Adrenal gland (tissue), 12 donors: ENCODE results near the gene NACC2. TPM values are rescaled to one million over a fixed set of nuclear protein-coding genes. Genes with fewer than 3 reads are reported as not detected.

Experiments used
- DNase-seq, 7 donors: peaks; one replicate each; pipeline ENCODE4 v3.0.0-alpha.2; 2019 to 2020
- H3K27ac ChIP-seq, 5 donors: fragments of 200-600 bp; sonication (generic) in 4 of 5; 1 replicate in 3 of 5; 2 replicates in 2 of 5; pipeline versions ENCODE4 v1.5.1 to v1.8.0; 2016 to 2020; ENCODE audit warnings: mild to moderate bottlenecking in 1 of 5
- H3K27me3 ChIP-seq: fragments of 200-600 bp; 2 replicates; pipeline ENCODE4 v1.8.0; 2021
- H3K36me3 ChIP-seq, 2 donors: fragments of 200-600 bp; replicated peaks in 1 of 2; 1 replicate in 1 of 2; 2 replicates in 1 of 2; pipeline versions ENCODE4 v1.5.1 to v1.8.0; 2018 to 2022
- H3K4me1 ChIP-seq, 2 donors: fragments of 200-600 bp; replicated peaks in 1 of 2; 1 replicate in 1 of 2; 2 replicates in 1 of 2; pipeline versions ENCODE4 v1.5.1 to v1.8.0; 2018 to 2021
- H3K4me3 ChIP-seq, 4 donors: fragments of 200-600 bp; sonication (generic) in 3 of 4; one replicate each; pipeline ENCODE4 v1.5.1; 2016 to 2018
- H3K9me3 ChIP-seq, 3 donors: fragments of 200-600 bp; sonication (generic) in 1 of 3; replicated peaks in 1 of 3; 1 replicate in 2 of 3; 2 replicates in 1 of 3; pipeline versions ENCODE4 v1.5.1 to v1.8.0; 2016 to 2021
- POLR2A ChIP-seq, 2 donors: fragments of 450-650 bp; IDR thresholded peaks; one replicate each; pipeline ENCODE4 v1.6.1; 2017; ENCODE audit warnings: antibody characterized with exemption in 2 of 2, mild to moderate bottlenecking in 2 of 2, moderate library complexity in 1 of 2
- WGBS, 4 donors: extraction: QIAGEN DNeasy Blood & Tissue Kit in 2 of 4; methylation state at CpG; one replicate each; pipeline versions ENCODE4 v1.1.5 to v1.1.7; 2013 to 2017; 5-methylcytosine and 5-hydroxymethylcytosine counted together
- intact Hi-C, 2 donors: fragments of 100-400 bp; cut with DNase I; formaldehyde crosslinking; loops; one replicate each; pipeline versions ENCODE4 v1.14.1 to v1.15.0; 2022 to 2023
- polyA plus RNA-seq, 3 donors: library from polyadenylated mRNA; stranded (reverse); fragments of 200-250 nt in 2 of 3; fragments of 350-450 nt in 1 of 3; fragmentation: Illumina TruSeq in 1 of 3; extraction: RNeasy Lipid Tissue Mini Kit (QIAGEN cat#74804) in 1 of 3; gene quantifications; one replicate each; pipeline ENCODE4 v1.2.3, GENCODE V29; 2013 to 2014
- total RNA-seq, 9 donors: library from RNA; depleted of rRNA in 4 of 9; stranded (reverse); fragments of >200 nt in 4 of 9; fragments of 120-200 nt in 1 of 9; fragmentation: NEBNext Ultra II Directional in 1 of 9; extraction: Animal tissue kit (Norgen Biotek cat#: 25700) in 1 of 9; gene quantifications; one replicate each; pipeline versions ENCODE4 v1.1.0 to v1.2.4, GENCODE V29; 2013 to 2023
- TF ChIP-seq, protein P1 (sequence below), 6 experiments: fragments of 450-650 bp in 4 of 6; fragments of 200-600 bp in 2 of 6; sonication (generic) in 1 of 6; IDR thresholded peaks; 1 replicate in 5 of 6; 2 replicates in 1 of 6; pipeline versions ENCODE4 v1.5.1 to v1.8.0; 2016 to 2021; ENCODE audit warnings: antibody characterized with exemption in 6 of 6, mild to moderate bottlenecking in 2 of 6, moderate library complexity in 1 of 6
- donor health status: healthy with polysubstance abuse.
- donor health status: Bipolar disorder and iron deficiency.
- donor health status: DM: yes; HTN: yes; CAD: no.
- donor health status: DM: no; HTN: no; CAD: no.
- donor health status: DM: no; HTN: no; CAD: no.
- donor health status: DM: yes; HTN: yes; CAD: no.

NACC2 gene
- total and polyA plus RNA-seq, 12 donors, result 3.3 to 61.0 (median 35.3) TPM

DNA sequence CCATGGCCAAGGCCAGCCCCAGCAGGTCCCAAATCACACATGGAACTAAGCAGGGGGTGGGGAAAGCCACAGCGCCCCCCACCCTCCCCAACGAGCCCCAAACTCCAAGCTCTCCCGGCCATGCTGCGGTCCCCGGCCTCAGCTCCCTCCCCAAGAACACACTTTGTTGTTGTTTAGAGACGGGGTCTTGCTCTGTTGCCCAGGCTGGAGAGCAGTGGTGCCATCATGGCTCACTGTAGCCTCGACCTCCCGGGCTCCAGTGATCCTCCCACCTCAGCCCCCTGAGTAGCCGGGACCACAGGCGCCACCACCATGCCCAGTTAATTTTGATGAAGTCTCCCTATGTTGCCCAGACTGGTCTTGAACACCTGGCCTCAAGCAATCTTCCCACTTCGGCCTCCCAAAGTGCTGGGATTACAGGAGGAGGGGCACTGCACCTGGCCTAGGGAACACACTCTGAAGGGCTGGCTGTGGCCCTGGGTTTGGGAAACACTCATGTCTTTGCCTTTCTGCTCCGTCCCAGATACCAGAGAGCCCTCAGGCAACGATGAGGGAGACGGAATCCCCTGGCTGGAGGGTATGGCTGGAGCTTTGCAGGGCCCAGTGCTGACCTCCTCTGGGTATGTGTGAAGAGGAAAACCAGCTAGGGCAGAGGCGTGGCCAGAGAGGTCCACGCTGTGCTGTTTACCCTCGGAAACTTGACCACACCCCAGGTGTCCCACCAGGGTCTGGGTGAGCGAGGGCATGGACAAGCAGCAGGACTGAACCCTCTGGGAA lies 80.8 kb downstream of the NACC2 start:
- no peaks in the 10 kb centered on the region for H3K27me3 ChIP-seq
- intact Hi-C loops, result no loop called here
- H3K9me3 ChIP-seq, result no peaks in the 10 kb centered on the region
- peak overlapping the region in 1 of 5 donors; percentile 16 for H3K27ac ChIP-seq
- no peak for TF ChIP-seq POLR2A (IDR thresholded peaks at IDR 0.05)
- TF ChIP-seq, protein P1, sequence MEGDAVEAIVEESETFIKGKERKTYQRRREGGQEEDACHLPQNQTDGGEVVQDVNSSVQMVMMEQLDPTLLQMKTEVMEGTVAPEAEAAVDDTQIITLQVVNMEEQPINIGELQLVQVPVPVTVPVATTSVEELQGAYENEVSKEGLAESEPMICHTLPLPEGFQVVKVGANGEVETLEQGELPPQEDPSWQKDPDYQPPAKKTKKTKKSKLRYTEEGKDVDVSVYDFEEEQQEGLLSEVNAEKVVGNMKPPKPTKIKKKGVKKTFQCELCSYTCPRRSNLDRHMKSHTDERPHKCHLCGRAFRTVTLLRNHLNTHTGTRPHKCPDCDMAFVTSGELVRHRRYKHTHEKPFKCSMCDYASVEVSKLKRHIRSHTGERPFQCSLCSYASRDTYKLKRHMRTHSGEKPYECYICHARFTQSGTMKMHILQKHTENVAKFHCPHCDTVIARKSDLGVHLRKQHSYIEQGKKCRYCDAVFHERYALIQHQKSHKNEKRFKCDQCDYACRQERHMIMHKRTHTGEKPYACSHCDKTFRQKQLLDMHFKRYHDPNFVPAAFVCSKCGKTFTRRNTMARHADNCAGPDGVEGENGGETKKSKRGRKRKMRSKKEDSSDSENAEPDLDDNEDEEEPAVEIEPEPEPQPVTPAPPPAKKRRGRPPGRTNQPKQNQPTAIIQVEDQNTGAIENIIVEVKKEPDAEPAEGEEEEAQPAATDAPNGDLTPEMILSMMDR (IDR thresholded peaks at IDR 0.05), result no peak
- no peaks in the 10 kb centered on the region for H3K36me3 ChIP-seq
- WGBS, 4 donors, result 93 to 96% (median 94%) methylated on average over 11 to 18 of the region's 18 CpGs
- DNase-seq, result peak in 4 of 7 donors; percentile 1 to 9 (median 8)
- no peak overlapping the region for H3K4me3 ChIP-seq
- peaks cover 17 to 21% of the 10 kb centered on the region in 2 donors for H3K4me1 ChIP-seq

DNA sequence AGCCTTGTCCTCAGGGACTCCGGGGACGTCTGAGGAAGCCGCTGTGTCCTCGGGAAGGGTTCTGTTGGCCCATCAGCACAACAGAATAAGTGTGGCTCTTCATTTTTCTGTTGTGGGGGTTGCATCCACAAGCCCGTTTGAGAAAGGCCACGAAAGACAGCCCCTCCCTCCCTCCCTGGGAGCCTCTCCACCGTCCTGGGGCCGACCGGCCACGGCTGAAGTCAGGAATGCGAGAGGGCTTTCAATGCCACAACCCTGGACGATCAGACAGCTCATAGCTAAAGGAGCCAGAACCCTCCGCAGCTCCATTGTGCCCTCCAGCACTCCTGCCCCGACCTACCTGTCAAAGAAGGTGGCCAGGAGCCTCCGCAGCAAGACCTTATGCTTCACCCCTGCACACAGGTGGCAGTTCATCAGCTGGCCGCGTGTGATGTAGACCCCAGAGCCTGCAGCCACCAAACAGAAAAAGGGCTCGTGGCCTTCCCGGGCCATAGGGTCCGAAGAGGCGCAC lies 81.5 kb downstream of the NACC2 start:
- peak in 3 of 7 donors; percentile 7 to 13 (median 9) for DNase-seq
- Histone ChIP-seq H3K27ac (no peak overlapping the region), H3K36me3 (no peaks in the 10 kb centered on the region), H3K9me3 (no peaks in the 10 kb centered on the region), H3K4me1 (peaks cover 17 to 24% of the 10 kb centered on the region in 2 donors), H3K4me3 (no peak overlapping the region), H3K27me3 (no peaks in the 10 kb centered on the region)
- 78 to 93% (median 90%) methylated on average over 10 to 21 of the region's 21 CpGs for WGBS, 4 donors
- TF ChIP-seq, protein P1 (IDR thresholded peaks at IDR 0.05), result no peak
- no peak for TF ChIP-seq POLR2A (IDR thresholded peaks at IDR 0.05)
- intact Hi-C loops, result no loop called here

DNA sequence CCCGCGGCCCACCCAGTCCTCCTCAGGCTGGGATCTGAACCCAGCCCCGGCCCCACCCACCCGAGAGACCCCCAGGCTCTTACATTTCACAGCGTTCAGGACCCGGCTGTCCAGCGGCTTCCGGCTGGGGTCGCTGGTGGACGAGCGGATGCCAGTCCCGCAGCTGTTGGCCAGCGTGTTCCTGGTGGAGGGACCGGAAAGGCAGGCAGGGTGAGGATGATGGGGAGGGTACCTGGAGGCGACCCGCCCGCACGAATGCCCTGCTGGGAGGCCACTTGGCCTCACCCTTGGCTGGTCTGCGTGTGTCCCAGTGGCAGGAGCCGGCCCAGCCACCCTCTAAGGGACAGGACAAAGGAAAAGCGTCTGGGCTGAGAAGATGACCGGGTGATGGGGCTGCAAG lies 82.0 kb downstream of the NACC2 start:
- Histone ChIP-seq H3K4me3 (no peak overlapping the region), H3K27me3 (no peaks in the 10 kb centered on the region), H3K27ac (peak overlapping the region in 2 of 5 donors; percentile 77 to 88), H3K4me1 (peaks cover 17 to 28% of the 10 kb centered on the region in 2 donors), H3K9me3 (no peaks in the 10 kb centered on the region), H3K36me3 (no peaks in the 10 kb centered on the region)
- peak in 3 of 7 donors; percentile 8 to 12 (median 12) for DNase-seq
- intact Hi-C loops, result no loop called here
- 89 to 98% (median 93%) methylated on average over 12 to 22 of the region's 22 CpGs for WGBS, 4 donors
- TF ChIP-seq, protein P1 (IDR thresholded peaks at IDR 0.05), result no peak
- TF ChIP-seq POLR2A (IDR thresholded peaks at IDR 0.05), result no peak

DNA sequence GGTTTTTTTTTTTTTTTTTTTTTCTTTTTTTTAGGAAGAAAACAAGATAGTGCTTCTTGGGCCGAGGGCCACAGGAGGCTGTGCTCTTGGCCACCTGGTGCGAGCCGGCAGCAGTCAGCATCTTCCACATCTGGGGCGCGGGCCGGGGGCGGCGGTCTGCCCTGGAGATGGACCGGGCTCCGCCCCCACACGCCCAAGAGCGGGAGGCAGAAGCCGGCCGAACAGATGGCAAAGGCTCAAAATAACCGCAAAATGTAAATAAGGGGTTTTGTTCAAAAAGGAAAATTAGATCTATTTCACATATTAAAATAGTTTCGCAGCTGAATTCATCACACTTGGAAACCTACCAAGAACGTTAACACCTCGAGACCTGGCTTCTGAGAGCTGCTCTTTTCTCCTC lies 82.4 kb downstream of the NACC2 start:
- DNase-seq, result peak in 2 of 7 donors; percentile 20 to 28
- Histone ChIP-seq H3K9me3 (no peaks in the 10 kb centered on the region), H3K27ac (peak overlapping the region; percentile 2 to 88 (median 69)), H3K4me1 (peaks cover 17 to 32% of the 10 kb centered on the region in 2 donors), H3K27me3 (no peaks in the 10 kb centered on the region), H3K36me3 (no peaks in the 10 kb centered on the region), H3K4me3 (no peak overlapping the region)
- WGBS, 4 donors, result 65 to 74% (median 68%) methylated on average over 18 of the region's 18 CpGs
- intact Hi-C loops, result no loop called here
- no peak for TF ChIP-seq POLR2A (IDR thresholded peaks at IDR 0.05)
- TF ChIP-seq, protein P1 (IDR thresholded peaks at IDR 0.05), result no peak
